NCI-H2227 treated with DMSO at 0.1 percent for 48 hours (cell line): ENCODE results near the gene PSMC5.
"Not testable (repeated sequence)": the region's sequence is repeated elsewhere in the genome, so short reads cannot be mapped to it uniquely, and the experiment has no call there.

Source experiments
- DNase-seq: peaks from one replicate; lab custom pipeline; 2025; lab: John Stamatoyannopoulos, UW

Gene PSMC5

DNA sequence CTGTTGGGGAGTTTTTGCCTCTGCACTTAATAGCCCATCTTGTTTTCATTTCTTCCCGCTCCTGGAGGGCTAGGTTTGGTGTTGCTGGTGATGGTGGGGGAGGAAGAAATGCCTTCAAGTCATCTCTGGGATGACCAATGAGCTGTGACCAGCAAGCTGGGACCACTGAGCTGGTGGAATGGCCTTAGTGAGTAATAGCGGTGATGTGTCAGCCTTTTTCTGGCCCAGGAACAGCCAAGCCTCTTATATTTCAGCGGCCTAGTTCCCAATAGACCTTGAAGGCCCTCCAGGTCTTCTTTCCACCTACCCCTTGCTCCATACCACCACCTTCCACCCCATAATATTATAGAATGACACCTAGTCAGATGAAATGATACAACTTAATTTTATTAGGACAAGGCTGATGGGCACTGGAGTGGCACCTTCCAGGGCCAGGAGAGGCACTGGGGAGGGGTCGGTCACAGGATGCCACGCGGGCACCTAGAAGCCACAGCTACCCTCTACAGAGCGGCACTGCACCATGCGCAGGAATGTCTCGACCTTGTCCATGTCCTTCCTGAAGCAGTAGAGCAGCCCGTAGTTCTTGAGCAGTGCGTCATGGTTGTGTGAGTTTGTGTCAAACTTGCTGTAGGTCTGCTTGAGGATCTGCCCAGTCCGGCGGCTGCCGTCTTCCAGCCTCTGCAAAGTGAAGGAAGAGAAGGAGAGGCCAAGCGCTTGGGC lies 44.6 kb downstream of the PSMC5 start:
- not testable (repeated sequence) for DNase-seq

DNA sequence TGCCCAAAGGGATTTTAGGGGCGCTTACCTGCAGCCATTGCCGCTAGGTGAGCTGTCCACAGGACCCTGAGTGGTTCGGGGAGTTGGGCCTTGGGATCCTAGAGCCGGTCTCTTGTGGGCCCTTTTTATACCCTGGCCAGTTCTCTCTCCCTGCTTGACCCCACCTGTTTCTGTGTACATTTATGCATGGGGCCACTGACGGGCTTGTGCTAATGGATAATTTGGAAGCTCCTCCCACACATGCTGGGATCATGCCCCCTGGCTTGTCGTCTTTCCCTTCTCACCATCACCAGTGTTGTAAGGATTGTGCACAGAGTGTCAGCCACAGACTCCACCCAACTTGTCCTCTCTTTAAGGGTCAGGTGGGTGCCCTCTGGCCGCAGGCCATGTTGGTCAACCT lies 46.3 kb downstream of the PSMC5 start, which contains the start of gene CSH2:
CSH2 (minus strand) TSS at position 101 of the 400 bp plus-strand sequence; CDS start at position 38, 63 bp downstream.
- not testable (repeated sequence) for DNase-seq

DNA sequence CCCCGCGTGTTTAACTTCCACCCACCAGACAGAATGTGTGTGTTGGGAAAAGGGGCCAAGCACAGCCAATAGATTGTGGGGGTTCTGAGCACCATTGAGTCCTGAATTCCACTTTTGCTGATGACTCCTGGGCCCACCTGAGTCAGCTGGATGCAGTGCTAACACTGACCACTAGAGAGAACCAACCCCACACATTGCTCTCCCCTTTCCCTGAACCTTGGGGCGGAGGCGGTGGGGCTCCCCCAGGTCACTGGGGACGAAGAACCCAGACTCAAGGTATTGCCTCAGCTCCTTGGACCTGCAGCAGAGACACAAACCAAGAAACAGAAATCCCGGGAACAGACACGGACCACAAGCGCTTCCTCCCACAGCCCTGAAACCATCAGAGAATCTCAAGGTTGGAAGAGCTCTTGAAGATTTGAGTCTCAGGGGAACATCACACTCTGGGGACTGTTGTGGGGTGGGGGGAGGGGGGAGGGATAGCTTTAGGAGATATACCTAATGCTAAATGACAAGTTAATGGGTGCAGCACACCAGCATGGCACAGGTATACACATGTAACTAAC lies 46.9 kb downstream of the PSMC5 start:
- not testable (repeated sequence) for DNase-seq

DNA sequence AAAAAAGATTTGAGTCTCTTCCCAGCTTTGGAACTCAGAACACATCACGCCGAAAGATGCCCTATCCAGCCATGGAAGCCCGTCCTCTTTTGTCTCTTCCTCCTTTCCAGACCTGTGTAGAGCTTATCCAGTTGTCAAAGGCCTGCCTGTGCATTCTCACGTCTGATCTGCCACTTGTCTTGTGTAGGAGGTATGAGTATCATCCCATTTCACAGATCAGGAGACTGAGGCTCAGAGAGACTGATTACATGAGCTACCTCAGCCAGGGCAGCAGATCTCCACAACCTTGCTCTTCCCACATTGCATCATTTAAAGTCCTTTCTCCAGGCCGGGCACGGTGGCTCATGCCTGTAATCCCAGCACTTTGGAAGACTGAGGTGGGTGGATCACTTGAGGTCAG lies 47.5 kb downstream of the PSMC5 start:
- DNase-seq = not testable (repeated sequence)

- not testable (repeated sequence) for DNase-seq
Measured at GRCh38 chr17:63878413-63878812, 51.2 kb downstream of the PSMC5 start.

GRCh38 chr17:63880706-63881105 lies 53.5 kb downstream of the PSMC5 start:
- DNase-seq = no peak

DNA sequence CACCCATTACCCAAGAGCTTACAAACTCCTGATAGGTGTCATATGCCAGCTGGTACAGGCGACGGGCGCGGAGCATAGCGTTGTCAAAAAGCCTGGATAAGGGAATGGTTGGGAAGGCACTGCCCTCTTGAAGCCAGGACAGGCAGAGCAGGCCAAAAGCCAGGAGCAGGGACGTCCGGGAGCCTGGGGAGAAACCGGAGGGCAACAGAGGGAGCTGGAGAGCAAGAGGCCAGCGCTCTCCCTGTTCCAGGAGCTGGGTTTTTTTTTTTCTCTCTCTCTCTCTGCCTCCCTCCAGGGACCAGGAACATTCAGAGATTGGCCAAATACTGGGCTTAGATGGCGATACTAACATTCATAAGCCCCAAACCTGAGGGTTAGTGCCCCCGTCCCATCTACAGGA lies 54.1 kb downstream of the PSMC5 start:
- not testable (repeated sequence) for DNase-seq
